Prostate gland (tissue), 2 donors: ENCODE results near the gene MAGEB4.

Experiments
- CTCF ChIP-seq, 4 experiments: fragments of 200-600 bp in 2 of 4; fragments of 450-650 bp in 2 of 4; sonication (generic) in 2 of 4; IDR thresholded peaks; 1 replicate in 3 of 4; 2 replicates in 1 of 4; pipeline ENCODE4 v1.5.1; 2016 to 2019; ENCODE audit warnings: antibody characterized with exemption in 4 of 4, mild to moderate bottlenecking in 2 of 4, moderate library complexity in 2 of 4
- POLR2AphosphoS5 ChIP-seq: sonication (generic); formaldehyde crosslinking; IDR thresholded peaks from one replicate; pipeline ENCODE4 v1.6.1; 2017; ENCODE audit warnings: antibody characterized with exemption

GRCh38 chrX:30282527-30282926 lies 40.7 kb downstream of the MAGEB4 start:
- TF ChIP-seq POLR2AphosphoS5 (no peak), CTCF (IDR thresholded peaks at IDR 0.05) (no peak)
